HG03575 (cell line): ENCODE results near the gene METRNL.

Experiments used
- ATAC-seq: cut with Tn5 transposase; IDR thresholded peaks from one replicate; pipeline ENCODE4 v1.9.1; 2021; ENCODE audit not compliant: unreplicated experiment, insufficient number of reproducible peaks, low FRiP score; ENCODE audit errors: extremely low read depth

The METRNL gene

DNA sequence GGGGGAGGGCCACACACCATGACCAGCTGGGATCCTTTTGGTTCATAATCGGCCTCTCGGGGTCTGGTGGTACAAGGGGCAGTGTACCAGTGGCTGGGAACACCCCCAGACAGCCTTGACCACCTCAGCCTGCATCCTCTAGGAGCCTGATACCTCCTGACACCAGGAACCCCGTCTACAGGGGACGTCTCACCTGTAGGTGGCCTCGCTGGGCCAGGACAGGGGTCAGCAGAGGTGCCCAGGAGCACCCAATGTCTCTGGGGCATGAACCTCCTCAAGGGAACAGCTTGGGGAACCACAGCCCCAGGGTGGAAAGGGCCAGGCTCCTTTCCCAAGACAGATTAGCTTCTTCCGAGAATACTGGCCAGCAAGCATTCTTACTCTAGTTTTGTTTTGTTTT, 2.5 kb upstream of the METRNL start:
- no peak for ATAC-seq

DNA sequence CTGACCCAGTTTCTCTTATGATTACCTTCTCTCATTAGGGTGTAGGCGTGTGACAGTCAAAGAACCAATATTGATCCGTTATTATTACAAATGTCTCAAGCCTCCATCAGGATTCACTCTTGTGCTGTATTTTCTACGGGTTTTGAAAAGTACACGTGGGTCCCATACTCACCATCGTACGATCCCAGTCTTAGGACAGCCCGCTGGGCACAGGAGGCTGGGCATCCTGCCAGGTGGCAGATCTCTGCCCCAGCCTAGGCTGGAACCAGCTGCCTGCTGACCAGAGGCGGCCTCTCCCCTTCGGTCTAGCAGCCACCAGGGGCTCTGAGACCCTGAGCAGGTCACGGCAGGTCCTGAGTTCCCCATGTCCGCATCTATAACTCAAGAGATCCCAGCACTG, 2.0 kb upstream of the METRNL start:
- ATAC-seq, result no peak

DNA sequence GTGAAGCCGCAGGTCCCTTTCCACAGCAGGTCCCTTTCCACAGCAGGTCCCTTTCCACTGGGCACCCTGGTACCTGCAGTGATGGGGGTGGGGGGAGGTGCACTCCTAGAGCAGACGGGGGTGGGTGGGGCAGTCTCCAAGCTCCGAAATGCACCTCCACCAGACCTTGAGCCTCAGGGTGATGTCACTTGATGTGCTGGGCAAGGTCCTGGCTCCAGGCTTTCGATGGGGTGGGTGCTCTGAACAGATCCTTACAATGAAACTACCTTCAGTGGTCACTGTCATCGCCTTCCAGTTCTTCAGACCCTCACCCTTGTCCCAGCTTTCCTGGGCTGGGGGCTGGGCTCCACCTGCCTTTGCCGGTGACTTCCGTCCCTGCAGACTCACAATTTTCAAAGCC, 1.5 kb upstream of the METRNL start:
- no peak for ATAC-seq

DNA sequence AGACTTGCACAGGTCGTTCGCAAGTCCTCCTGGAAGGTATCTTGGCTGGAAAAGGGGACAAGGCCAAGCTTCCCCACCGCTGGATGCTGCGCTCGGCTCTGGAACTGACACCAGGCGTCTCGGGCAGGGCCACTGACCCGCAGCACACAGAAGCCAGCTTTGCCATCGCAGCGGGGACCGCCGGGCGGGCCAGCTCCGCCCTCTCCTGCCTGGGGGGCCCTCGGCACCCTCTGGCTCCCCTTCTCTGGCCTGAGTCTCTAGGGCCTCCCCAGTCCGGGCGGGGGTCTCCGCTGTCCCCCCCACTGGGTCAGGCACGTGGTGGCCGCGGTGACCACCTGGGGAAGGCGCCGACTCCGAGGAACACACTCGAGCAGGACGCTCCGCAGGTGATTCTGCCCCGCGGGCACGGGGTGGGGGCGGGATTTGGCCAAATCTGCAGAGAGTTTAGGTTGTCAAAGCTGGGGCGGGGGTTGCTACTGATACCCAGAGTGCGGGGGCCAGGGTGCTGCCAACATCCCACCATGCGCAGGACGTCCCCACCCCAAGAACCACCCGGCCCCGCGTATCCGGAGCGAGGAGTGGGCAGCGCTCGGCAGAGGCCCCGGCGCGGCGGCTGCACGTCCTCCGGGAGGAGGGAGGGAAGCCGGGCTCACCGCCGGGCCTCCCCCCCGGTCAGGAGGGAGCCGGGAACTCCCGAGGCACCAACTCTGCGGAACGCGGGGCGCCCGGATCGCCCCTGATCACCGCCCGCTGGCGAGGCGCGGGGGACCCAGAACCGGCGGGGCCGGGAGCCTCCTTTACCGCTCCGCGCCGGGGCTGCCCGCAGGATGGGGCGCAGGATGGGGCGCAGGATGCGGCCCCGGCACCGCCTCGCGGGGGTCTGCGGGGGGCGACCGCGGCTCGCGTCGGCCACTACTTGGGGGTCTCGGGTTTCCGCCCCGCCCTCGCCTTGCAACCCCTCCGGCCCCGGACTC, 744 bp upstream of the METRNL start:
- ATAC-seq, result no peak

- ATAC-seq, result no peak
These were observed 563 bp downstream of the METRNL start for GRCh38 chr17:83079766-83080578.

GRCh38 chr17:83080579-83080857, 1.1 kb downstream of the METRNL start:
- no peak for ATAC-seq

DNA sequence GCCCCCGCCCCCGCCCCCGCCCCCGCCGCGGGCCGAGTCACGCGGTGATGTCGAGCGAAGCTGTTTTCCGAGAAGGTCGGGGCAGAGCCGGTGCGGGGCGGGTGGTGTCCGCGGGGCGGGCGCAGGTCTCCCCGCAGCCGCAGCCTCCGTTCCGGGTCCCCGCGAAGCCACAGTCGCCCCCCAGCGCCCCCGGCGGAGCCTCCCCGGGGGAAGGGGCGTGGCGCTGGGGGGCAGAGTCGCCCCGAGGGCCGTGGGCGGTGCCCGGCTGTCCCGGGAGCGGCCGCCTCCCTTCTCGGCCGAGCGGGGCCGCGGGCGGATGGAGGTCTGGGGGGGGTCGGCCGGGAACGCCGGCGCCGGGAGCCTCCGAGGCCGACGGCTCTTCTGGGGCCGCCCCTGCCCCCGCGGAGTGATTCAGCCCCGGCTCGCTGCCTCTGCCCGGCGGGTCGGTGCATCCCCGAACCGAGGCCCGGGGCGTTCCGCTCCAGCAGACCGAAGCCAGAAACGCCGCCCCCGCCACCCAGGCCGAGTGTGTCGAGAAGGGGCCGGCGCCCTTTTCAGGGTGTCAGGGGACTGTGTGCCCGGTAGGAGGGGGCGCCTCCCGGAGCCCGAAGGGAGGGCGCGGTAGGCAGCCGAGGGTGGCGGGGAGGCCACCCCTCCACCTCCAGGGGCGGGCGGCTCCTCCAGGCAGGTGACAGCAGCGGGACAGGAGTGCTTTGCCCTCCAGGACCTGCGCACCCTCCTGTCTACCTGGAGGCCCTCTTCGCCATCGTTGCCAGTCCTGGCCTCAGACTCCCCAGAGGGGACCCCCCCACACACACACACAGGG, 1.7 kb downstream of the METRNL start:
- no peak for ATAC-seq

- no peak for ATAC-seq
These were observed 2.3 kb downstream of the METRNL start for GRCh38 chr17:83081684-83082201.

GRCh38 chr17:83082424-83082823, 3.0 kb downstream of the METRNL start:
- ATAC-seq, result no peak

DNA sequence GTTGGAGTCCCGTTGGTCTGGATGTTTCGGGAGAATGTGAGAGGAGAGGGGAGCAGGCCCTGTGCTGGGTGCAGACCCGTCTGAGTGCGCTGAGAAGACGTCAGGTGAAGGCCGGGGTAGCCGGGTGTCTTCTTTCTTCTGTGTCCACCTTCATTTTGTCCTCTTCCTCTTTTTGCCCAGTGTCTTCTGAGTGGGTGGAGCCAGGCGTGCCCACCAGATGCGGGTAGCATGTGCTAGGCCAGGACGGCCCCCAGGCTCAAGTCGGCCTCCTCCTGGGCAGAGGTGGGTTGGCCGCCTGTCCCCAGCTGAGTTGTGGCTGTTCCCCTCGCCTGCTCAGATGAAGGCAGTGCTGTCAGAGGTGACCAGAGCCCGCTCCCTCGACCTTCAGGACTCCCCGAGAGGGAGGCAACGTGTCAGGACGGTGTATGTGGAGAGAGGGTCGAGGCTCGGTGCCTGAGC, 3.5 kb downstream of the METRNL start:
- no peak for ATAC-seq

DNA sequence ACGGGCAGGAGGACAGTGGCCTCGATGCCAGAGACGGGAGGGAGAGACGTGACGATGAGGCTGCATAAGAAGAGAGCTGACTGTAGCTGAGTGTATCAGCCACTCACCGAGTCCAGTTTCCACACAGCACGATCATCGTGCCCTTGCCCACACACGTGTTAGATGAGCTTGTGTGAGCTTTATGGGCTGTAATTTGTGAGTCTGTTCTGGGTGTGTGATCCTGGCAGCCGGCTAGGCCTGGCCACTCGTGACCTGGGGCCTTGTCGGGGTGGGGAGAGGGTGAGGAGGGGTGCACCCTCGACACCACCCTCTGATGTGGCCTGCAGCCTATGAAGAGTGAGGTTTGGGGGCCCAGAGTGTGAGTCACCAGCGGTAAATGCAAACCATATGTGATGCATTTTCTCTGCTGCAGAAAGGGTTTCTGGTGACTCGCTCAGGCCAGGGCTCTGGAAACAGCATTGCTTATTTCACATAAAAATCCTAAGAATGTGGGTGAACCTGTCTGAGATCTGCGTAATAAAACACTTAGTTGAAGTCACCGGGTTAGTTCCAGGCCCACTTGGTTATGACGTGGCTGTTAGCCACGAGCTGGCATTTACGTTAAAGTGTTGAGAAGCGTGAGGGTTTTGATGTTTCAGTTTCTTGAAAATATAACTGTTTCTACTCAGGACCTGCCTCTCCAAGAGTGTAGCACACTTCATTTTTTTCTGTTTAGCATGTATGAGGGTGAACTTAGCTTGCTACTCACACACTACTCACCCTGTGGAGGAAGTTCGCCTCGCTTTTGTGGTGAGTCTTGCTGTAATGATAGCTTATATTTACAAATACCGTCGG, 4.2 kb downstream of the METRNL start:
- no peak for ATAC-seq

GRCh38 chr17:83084214-83084613, 4.8 kb downstream of the METRNL start:
- ATAC-seq, result no peak

- ATAC-seq, result no peak
These were observed 5.2 kb downstream of the METRNL start for GRCh38 chr17:83084621-83085056.

DNA sequence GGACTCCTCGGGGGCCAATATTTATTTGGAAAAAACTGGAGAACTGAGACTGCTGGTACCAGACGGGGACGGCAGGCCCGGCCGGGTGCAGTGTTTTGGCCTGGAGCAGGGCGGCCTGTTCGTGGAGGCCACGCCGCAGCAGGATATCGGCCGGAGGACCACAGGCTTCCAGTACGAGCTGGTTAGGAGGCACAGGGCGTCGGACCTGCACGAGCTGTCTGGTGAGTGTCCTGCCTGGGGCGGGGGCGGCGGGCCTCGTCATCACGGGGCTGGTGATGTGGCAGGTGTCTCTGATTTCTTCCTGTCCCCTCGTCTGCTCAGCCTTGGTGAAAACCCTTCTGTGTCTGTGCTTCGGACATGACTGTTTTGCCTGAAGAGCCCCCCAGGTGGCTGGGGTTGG, 5.7 kb downstream of the METRNL start:
- ATAC-seq, result no peak

GRCh38 chr17:83085526-83086198, 6.3 kb downstream of the METRNL start:
- no peak for ATAC-seq

- no peak for ATAC-seq
These were observed 6.9 kb downstream of the METRNL start for GRCh38 chr17:83086199-83086880.
